Neural cell (in vitro differentiated cells): Measurements from ENCODE around the gene AK5.

ENCODE experiments used
- EP300 ChIP-seq: fragments of 450-650 bp; conservative IDR thresholded peaks from 2 replicates; pipeline ENCODE4 v1.6.1; 2014; ENCODE audit warnings: antibody characterized with exemption, mild to moderate bottlenecking, moderate library complexity; ENCODE audit not compliant: poor library complexity, severe bottlenecking
- EZH2 ChIP-seq: fragments of 200-600, 300-800 bp; shearing (Covaris generic), sonication (generic); IDR thresholded peaks from 2 replicates; pipeline ENCODE4 v1.6.1; 2014; ENCODE audit warnings: antibody characterized with exemption, low read length, borderline replicate concordance, mild to moderate bottlenecking; ENCODE audit not compliant: insufficient read depth, poor library complexity, severe bottlenecking
- MXI1 ChIP-seq: fragments of 450-650 bp; conservative IDR thresholded peaks from 2 replicates; pipeline ENCODE4 v1.6.1; 2014; ENCODE audit warnings: antibody characterized with exemption, mild to moderate bottlenecking; ENCODE audit not compliant: poor library complexity, severe bottlenecking
- POLR2AphosphoS5 ChIP-seq: IDR thresholded peaks from 2 replicates; pipeline ENCODE4 v1.6.1; 2012
- RAD21 ChIP-seq: fragments of 450-650 bp; conservative IDR thresholded peaks from 2 replicates; pipeline ENCODE4 v1.6.1; 2014; ENCODE audit warnings: antibody characterized with exemption, mild to moderate bottlenecking, moderate library complexity
- REST ChIP-seq: IDR thresholded peaks from 2 replicates; pipeline ENCODE4 v1.6.1; 2012; ENCODE audit warnings: borderline replicate concordance
- SMC3 ChIP-seq: fragments of 450-650 bp; conservative IDR thresholded peaks from 2 replicates; pipeline ENCODE4 v1.6.1; 2014; ENCODE audit warnings: antibody characterized with exemption, mild to moderate bottlenecking, moderate library complexity; ENCODE audit not compliant: poor library complexity
- TAF1 ChIP-seq: IDR thresholded peaks from 2 replicates; pipeline ENCODE4 v1.6.1; 2012; ENCODE audit warnings: low read depth
- TF ChIP-seq, protein P1 (sequence below): fragments of 450-650 bp; IDR thresholded peaks from 2 replicates; pipeline ENCODE4 v1.5.1; 2014; ENCODE audit warnings: antibody characterized with exemption, mild to moderate bottlenecking, moderate library complexity; ENCODE audit not compliant: poor library complexity, severe bottlenecking

GRCh38 chr1:77585610-77586314, 303.9 kb downstream of the AK5 start:
- TF ChIP-seq TAF1 (no peak), EP300 (no peak), EZH2 (no peak), POLR2AphosphoS5 (no peak), REST (no peak), RAD21 (no peak), MXI1 (no peak), SMC3 (no peak)
- TF ChIP-seq, protein P1, sequence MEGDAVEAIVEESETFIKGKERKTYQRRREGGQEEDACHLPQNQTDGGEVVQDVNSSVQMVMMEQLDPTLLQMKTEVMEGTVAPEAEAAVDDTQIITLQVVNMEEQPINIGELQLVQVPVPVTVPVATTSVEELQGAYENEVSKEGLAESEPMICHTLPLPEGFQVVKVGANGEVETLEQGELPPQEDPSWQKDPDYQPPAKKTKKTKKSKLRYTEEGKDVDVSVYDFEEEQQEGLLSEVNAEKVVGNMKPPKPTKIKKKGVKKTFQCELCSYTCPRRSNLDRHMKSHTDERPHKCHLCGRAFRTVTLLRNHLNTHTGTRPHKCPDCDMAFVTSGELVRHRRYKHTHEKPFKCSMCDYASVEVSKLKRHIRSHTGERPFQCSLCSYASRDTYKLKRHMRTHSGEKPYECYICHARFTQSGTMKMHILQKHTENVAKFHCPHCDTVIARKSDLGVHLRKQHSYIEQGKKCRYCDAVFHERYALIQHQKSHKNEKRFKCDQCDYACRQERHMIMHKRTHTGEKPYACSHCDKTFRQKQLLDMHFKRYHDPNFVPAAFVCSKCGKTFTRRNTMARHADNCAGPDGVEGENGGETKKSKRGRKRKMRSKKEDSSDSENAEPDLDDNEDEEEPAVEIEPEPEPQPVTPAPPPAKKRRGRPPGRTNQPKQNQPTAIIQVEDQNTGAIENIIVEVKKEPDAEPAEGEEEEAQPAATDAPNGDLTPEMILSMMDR = no peak
